ENCODE data around the gene IDUA.

GRCh38 chr4:948101-948935, 38.5 kb upstream of the IDUA start:
- TF ChIP-seq ZNF274 (IDR thresholded peaks at IDR 0.05; ENCODE audit: low read depth, low read length) (no peak), YY1 (IDR thresholded peaks at IDR 0.05; ENCODE audit: insufficient read depth, insufficient read length) (no peak), SUZ12 (IDR thresholded peaks at IDR 0.05; ENCODE audit: extremely low read depth, insufficient read depth, insufficient read length) (no peak)

Data from NT2/D1 (cell line).